Trophoblast cell (in vitro differentiated cells and primary cell): ENCODE data around the gene PIP5K1C.

Experiments
- DNase-seq, 2 donors: peaks; one replicate each; pipeline ENCODE4 v3.0.0-alpha.2; 2016
- H2AFZ ChIP-seq: 2 replicates; pipeline ENCODE4 v1.6.1; 2013; ENCODE audit warnings: low read length, moderate library complexity, mild to moderate bottlenecking; ENCODE audit not compliant: insufficient read depth, poor library complexity
- H2AK5ac ChIP-seq: 2 replicates; pipeline ENCODE4 v1.6.1; 2013; ENCODE audit warnings: mild to moderate bottlenecking, low read length
- H2BK120ac ChIP-seq: 2 replicates; pipeline ENCODE4 v1.6.1; 2013; ENCODE audit warnings: low read length, mild to moderate bottlenecking, moderate library complexity; ENCODE audit not compliant: insufficient read depth, poor library complexity
- H2BK12ac ChIP-seq: 2 replicates; pipeline ENCODE4 v1.6.1; 2013; ENCODE audit warnings: mild to moderate bottlenecking, low read length, moderate library complexity
- H2BK5ac ChIP-seq: 2 replicates; pipeline ENCODE4 v1.6.1; 2013; ENCODE audit warnings: low read length, low read depth, moderate library complexity, mild to moderate bottlenecking; ENCODE audit not compliant: poor library complexity
- H3K14ac ChIP-seq: 2 replicates; pipeline ENCODE4 v1.6.1; 2013; ENCODE audit warnings: mild to moderate bottlenecking, low read length
- H3K18ac ChIP-seq: 2 replicates; pipeline ENCODE4 v1.6.1; 2013; ENCODE audit warnings: mild to moderate bottlenecking, low read length
- H3K23ac ChIP-seq: 2 replicates; pipeline ENCODE4 v1.6.1; 2013; ENCODE audit warnings: low read length
- H3K27ac ChIP-seq: 2 replicates; pipeline ENCODE4 v1.5.1; 2013; ENCODE audit warnings: low read depth, mild to moderate bottlenecking, inconsistent platforms, low read length, moderate library complexity
- H3K27me3 ChIP-seq: 2 replicates; pipeline ENCODE4 v1.6.1; 2013; ENCODE audit warnings: inconsistent platforms, mild to moderate bottlenecking, low read length, moderate library complexity; ENCODE audit not compliant: insufficient read depth
- H3K36me3 ChIP-seq, 2 experiments: 1 replicate in 1 of 2; 2 replicates in 1 of 2; pipeline ENCODE4 v1.6.1; 2013; ENCODE audit warnings: low read length in 2 of 2, mild to moderate bottlenecking in 2 of 2, moderate library complexity in 1 of 2; ENCODE audit not compliant: insufficient read depth in 2 of 2, control insufficient read depth in 1 of 2
- H3K4ac ChIP-seq: 2 replicates; pipeline ENCODE4 v1.6.1; 2013; ENCODE audit warnings: low read depth, mild to moderate bottlenecking, low read length, moderate library complexity
- H3K4me1 ChIP-seq, 2 experiments: 1 replicate in 1 of 2; 2 replicates in 1 of 2; pipeline ENCODE4 v1.6.1; 2013; ENCODE audit warnings: low read length in 2 of 2, mild to moderate bottlenecking in 2 of 2, moderate library complexity in 1 of 2; ENCODE audit not compliant: insufficient read depth in 2 of 2, control insufficient read depth in 1 of 2
- H3K4me2 ChIP-seq: 2 replicates; pipeline ENCODE4 v1.6.1; 2013; ENCODE audit warnings: inconsistent platforms, mild to moderate bottlenecking, low read length, moderate library complexity
- H3K4me3 ChIP-seq: 2 replicates; pipeline ENCODE4 v1.5.1; 2013; ENCODE audit warnings: mild to moderate bottlenecking, low read depth, low read length, inconsistent platforms
- H3K79me1 ChIP-seq: one replicate; pipeline ENCODE4 v1.6.1; 2013; ENCODE audit warnings: low read length
- H3K79me2 ChIP-seq: 2 replicates; pipeline ENCODE4 v1.6.1; 2013; ENCODE audit warnings: low read length, mild to moderate bottlenecking; ENCODE audit not compliant: control insufficient read depth, insufficient read depth, poor library complexity
- H3K9ac ChIP-seq: 2 replicates; pipeline ENCODE4 v1.6.1; 2013; ENCODE audit warnings: mild to moderate bottlenecking, low read length
- H3K9me3 ChIP-seq: 2 replicates; pipeline ENCODE4 v1.6.1; 2013; ENCODE audit warnings: low read depth, mild to moderate bottlenecking, control low read depth, inconsistent platforms, low read length; ENCODE audit not compliant: insufficient read depth
- H4K12ac ChIP-seq: 2 replicates; pipeline ENCODE4 v1.6.1; 2013; ENCODE audit warnings: low read depth, mild to moderate bottlenecking, low read length, moderate library complexity
- H4K8ac ChIP-seq: 2 replicates; pipeline ENCODE4 v1.6.1; 2013; ENCODE audit warnings: low read depth, mild to moderate bottlenecking, low read length, moderate library complexity
- H4K91ac ChIP-seq: one replicate; pipeline ENCODE4 v1.6.1; 2013; ENCODE audit warnings: low read depth, mild to moderate bottlenecking, low read length, moderate library complexity
- WGBS: extraction: QIAGEN DNeasy Blood & Tissue Kit; methylation state at CpG from one replicate; pipeline ENCODE4 v1.1.7; 2013; ENCODE audit warnings: missing lambda C conversion rate; ENCODE audit not compliant: insufficient read length, insufficient coverage; ENCODE audit errors: extremely low coverage; 5-methylcytosine and 5-hydroxymethylcytosine counted together

The PIP5K1C gene

DNA sequence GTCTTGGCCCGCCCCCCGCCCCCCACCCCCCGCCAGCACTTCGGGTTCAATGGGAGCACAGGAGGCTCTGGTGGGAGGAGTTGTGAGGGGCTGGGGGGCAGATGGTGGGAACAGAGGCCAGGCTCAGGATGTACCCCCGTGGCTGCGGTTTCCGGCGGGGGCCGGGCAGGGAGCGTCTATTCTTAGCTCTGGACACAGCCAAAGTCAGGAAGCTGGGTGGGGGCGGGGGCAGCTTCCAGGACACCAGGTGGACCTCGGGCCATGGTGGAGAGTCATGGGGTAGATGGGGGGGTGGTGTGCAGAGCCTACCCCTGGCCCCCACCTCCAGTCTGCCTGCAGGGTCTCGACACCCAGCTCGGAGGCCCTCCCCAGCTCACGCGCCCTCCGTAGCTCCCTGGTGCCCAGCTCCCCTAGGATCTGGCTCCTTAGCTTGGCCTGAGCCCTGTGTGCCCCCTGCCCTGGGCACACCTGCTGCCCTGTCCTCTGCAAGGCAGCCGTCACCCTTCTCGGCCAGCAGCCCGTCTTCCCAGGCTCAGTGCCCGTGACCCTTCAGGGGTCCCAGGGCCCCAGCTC lies 91.4 kb downstream of the PIP5K1C start:
- no peak overlapping the region for H4K8ac ChIP-seq
- H3K4me2 ChIP-seq, result no peak overlapping the region
- H2BK120ac ChIP-seq, result no peak overlapping the region
- no peak overlapping the region for H3K18ac ChIP-seq
- peaks cover 35% of the 10 kb centered on the region in 2 experiments for H3K36me3 ChIP-seq
- H3K23ac ChIP-seq, result no peak overlapping the region
- no peak overlapping the region for H4K12ac ChIP-seq
- no peak overlapping the region for H3K4ac ChIP-seq
- H2BK12ac ChIP-seq, result no peak overlapping the region
- no peak for DNase-seq
- peaks cover 4 to 6% of the 10 kb centered on the region in 2 experiments for H3K4me1 ChIP-seq
- H3K79me1 ChIP-seq, result no peaks in the 10 kb centered on the region
- H4K91ac ChIP-seq, result no peak overlapping the region
- no peak overlapping the region for H3K4me3 ChIP-seq
- no peak overlapping the region for H3K9ac ChIP-seq
- H2AFZ ChIP-seq, result no peak overlapping the region
- H2BK5ac ChIP-seq, result no peak overlapping the region
- peaks cover 8% of the 10 kb centered on the region for H3K9me3 ChIP-seq
- no peaks in the 10 kb centered on the region for H3K79me2 ChIP-seq
- no peak overlapping the region for H3K27ac ChIP-seq
- no peak overlapping the region for H3K14ac ChIP-seq
- no peaks in the 10 kb centered on the region for H3K27me3 ChIP-seq
- WGBS, result no CpG with 5 or more reads among the region's 21 CpGs
- no peak overlapping the region for H2AK5ac ChIP-seq

DNA sequence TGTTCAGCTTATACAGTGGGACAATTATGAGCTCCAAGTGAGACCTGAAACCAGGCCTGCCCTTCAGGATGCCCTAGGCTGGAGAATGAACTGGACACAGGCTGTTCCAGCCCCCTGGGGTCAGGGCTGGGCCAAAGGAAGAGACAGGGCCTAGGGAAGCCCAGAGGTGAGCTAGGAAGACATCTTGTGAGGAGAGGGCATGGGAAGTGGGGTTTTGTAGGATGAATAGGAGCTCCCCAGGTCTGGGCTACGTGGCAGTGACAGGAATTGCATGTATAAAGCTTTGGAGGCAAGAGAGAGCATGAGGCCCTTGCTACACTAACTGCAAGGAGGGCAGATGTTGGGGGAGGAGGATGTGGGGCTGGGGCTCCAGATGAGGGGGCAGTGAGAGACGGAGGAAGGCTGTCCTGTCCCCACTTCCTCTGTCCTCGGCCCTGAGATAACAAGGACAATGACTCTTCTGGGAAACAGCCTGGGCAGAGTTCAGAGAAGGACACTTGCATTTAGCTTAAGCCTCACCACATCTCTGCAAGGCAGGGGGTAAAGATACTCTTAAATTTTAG lies 92.1 kb downstream of the PIP5K1C start:
- Histone ChIP-seq H4K8ac (no peak overlapping the region), H3K27me3 (no peaks in the 10 kb centered on the region), H3K4me3 (no peak overlapping the region), H3K23ac (no peak overlapping the region), H2BK5ac (no peak overlapping the region), H3K18ac (no peak overlapping the region), H3K4me2 (no peak overlapping the region), H2BK12ac (no peak overlapping the region), H3K79me2 (no peaks in the 10 kb centered on the region), H3K79me1 (peaks cover under 1% of the 10 kb centered on the region), H3K4ac (no peak overlapping the region), H3K36me3 (peaks cover 29 to 30% of the 10 kb centered on the region in 2 experiments), H3K9me3 (peaks cover 8% of the 10 kb centered on the region), H4K12ac (no peak overlapping the region), H2BK120ac (no peak overlapping the region), H2AFZ (no peak overlapping the region), H4K91ac (no peak overlapping the region), H3K4me1 (peaks cover 10 to 11% of the 10 kb centered on the region in 2 experiments), H3K27ac (no peak overlapping the region), H2AK5ac (no peak overlapping the region), H3K14ac (no peak overlapping the region), H3K9ac (no peak overlapping the region)
- no CpG with 5 or more reads among the region's 3 CpGs for WGBS
- DNase-seq, result no peak

DNA sequence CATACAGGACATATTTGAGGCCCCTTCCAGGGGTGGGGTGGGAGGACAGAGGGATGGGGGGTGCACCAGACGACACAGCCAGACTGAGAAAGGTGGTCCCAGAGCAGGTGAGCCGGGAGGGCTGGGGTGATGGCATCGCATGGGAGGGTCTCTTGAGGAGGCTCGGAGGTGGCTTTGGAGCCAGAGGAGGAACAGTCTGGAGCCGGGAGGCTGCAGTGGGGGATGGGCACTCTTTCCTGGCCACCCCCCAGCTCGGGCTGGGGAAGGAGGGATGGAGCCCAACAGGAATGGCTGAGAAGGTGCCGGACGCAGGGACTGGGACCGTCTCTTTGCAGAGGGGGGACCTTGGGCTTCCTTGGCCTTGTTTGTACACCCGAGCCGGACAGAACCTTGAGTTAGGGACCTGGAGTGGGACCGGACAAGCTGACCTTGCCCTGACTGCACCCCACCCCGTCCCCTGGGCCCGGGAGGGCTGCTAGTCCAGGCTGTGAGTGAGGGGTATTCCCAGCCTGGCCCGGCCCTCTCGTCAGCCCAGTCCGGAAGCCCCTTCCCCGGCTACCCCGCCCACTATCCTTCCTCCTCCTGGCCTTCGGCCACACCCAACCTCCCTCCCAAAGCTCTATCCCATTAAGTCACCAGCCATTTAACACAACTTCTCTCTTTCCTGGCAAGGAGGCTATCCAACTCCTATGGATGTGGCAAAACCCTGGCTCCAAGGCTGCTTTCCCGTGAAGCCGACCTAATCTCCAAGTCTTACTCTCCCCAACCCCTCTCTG lies 92.8 kb downstream of the PIP5K1C start:
- no peak for DNase-seq
- H3K79me2 ChIP-seq, result no peaks in the 10 kb centered on the region
- H2AK5ac ChIP-seq, result no peak overlapping the region
- no peak overlapping the region for H3K27ac ChIP-seq
- H3K4me3 ChIP-seq, result no peak overlapping the region
- no peak overlapping the region for H3K14ac ChIP-seq
- no peak overlapping the region for H4K91ac ChIP-seq
- H3K23ac ChIP-seq, result no peak overlapping the region
- WGBS, result no CpG with 5 or more reads among the region's 22 CpGs
- H3K36me3 ChIP-seq, result peaks cover 23 to 24% of the 10 kb centered on the region in 2 experiments
- H3K18ac ChIP-seq, result no peak overlapping the region
- H3K9ac ChIP-seq, result no peak overlapping the region
- H3K9me3 ChIP-seq, result peaks cover 8% of the 10 kb centered on the region
- no peak overlapping the region for H4K8ac ChIP-seq
- no peak overlapping the region for H2BK12ac ChIP-seq
- no peak overlapping the region for H2BK120ac ChIP-seq
- H2AFZ ChIP-seq, result no peak overlapping the region
- no peak overlapping the region for H3K4ac ChIP-seq
- H3K79me1 ChIP-seq, result peaks cover 2% of the 10 kb centered on the region
- H3K4me2 ChIP-seq, result no peak overlapping the region
- no peaks in the 10 kb centered on the region for H3K27me3 ChIP-seq
- H2BK5ac ChIP-seq, result no peak overlapping the region
- H3K4me1 ChIP-seq, result peaks cover 13 to 14% of the 10 kb centered on the region in 2 experiments
- no peak overlapping the region for H4K12ac ChIP-seq

DNA sequence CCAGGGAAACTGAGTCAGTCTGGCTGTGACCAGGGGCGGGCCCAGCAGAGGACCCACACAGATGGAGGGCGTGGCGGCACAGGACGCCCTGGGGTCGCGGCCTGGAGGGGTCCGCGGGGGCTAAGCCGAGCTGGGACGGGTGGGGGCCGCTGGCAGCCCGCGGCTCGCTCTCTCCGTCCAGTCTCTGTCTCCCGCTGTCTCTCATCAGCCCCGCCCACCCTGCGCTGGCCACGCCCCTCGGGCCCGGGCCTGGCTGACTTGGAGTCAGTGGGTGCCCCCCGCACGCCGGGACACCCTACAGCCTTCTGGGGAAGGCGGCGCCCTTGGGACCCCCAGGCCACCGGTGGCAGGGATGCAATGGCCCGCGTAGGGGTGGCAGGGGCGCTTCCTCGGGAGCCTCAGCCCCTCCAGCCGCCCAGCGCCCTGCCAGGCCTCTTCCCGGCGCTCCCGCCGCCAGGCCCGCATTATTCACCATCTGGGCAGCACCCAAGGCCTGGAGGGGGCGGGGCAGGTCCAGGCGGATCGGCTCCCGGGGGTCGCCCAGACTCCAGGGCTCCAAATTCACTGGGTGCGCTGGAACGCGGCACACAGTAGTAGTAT lies 93.5 kb downstream of the PIP5K1C start, which contains the start of gene TBXA2R:
Gene TBXA2R (minus strand): TSS at position 186 of the 600 bp plus-strand sequence. CDS start 6,241 bp downstream, outside the sequence.
- no peak within 1 kb of the TSS for H3K14ac ChIP-seq
- H4K12ac ChIP-seq, result no peak within 1 kb of the TSS
- H3K4me3 ChIP-seq, result peak within 1 kb of the TSS; percentile 47
- no peaks in the 10 kb centered on the region for H3K27me3 ChIP-seq
- H3K4me2 ChIP-seq, result peak within 1 kb of the TSS; percentile 46
- no peak within 1 kb of the TSS for H3K18ac ChIP-seq
- peaks cover 2% of the 10 kb centered on the region for H3K79me1 ChIP-seq
- H2AK5ac ChIP-seq, result no peak within 1 kb of the TSS
- peak in 1 of 2 donors; percentile 23 for DNase-seq
- H3K4ac ChIP-seq, result no peak within 1 kb of the TSS
- no peak within 1 kb of the TSS for H4K91ac ChIP-seq
- H2BK12ac ChIP-seq, result no peak within 1 kb of the TSS
- H3K79me2 ChIP-seq, result no peaks in the 10 kb centered on the region
- H2BK5ac ChIP-seq, result no peak within 1 kb of the TSS
- peaks cover 16 to 17% of the 10 kb centered on the region in 2 experiments for H3K36me3 ChIP-seq
- H2AFZ ChIP-seq, result no peak within 1 kb of the TSS
- no peak within 1 kb of the TSS for H3K23ac ChIP-seq
- no peak within 1 kb of the TSS for H2BK120ac ChIP-seq
- H3K9me3 ChIP-seq, result peaks cover 8% of the 10 kb centered on the region
- WGBS, result no CpG with 5 or more reads among the region's 46 CpGs
- no peak within 1 kb of the TSS for H3K27ac ChIP-seq
- H4K8ac ChIP-seq, result no peak within 1 kb of the TSS
- H3K4me1 ChIP-seq, result peaks cover 13 to 14% of the 10 kb centered on the region in 2 experiments
- H3K9ac ChIP-seq, result no peak within 1 kb of the TSS
